Amniotic stem cell (primary cell): Measurements from ENCODE around the gene PLEKHA1.

Experiments
- DNase-seq: peaks from one replicate; lab custom pipeline; 2025; lab: John Stamatoyannopoulos, UW

The PLEKHA1 gene

DNA sequence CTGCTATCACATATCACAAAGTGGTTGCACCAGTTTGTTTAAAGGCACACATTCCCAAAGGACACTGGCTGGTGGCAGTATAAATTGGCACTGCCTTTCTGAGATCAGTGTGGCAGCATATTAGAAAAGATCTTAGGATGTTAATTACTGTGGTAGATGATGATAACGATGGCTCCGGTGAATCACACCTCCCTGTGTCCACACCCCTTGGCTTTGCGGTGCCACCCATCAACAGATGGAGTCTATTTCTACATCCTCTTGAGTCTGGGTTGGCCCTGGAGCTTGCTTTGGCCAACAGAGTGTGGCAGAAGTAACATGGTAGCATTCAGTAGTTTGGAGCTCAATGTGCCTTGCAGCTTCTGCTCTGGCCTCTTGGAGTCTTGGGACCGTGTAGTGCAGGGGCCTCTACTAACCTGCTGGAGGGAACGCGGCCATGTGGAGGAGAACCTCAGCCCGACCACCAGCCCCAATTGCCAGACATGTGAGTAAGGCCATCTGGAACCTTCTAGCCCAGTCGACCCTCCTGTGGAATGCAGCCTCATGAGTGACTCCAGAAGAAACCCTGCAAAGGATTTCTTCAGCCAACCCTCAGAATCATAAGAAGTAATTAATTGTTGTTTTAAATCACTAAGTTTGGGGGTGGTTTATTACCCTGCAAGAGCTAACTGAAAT lies 27.2 kb upstream of the PLEKHA1 start:
- DNase-seq = no peak

DNA sequence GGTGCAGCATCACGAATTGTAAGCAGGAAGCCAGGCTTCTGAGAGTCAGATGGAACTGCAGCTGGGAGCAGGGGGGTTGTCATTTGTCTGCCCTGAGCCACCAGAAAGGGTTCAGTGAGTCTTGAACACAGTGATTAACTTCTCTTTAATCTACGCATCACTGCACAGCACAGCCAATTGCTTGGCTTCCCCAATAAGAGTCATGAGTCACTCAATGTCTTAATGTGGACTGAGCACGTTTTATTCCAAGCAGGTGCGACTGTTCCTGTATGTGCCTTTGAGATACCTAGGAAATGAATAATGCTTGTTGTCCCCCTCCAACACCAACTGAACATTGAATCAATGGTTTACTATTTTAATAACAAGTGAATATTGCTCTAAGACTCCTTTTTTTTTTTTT lies 26.0 kb upstream of the PLEKHA1 start:
- no peak for DNase-seq

DNA sequence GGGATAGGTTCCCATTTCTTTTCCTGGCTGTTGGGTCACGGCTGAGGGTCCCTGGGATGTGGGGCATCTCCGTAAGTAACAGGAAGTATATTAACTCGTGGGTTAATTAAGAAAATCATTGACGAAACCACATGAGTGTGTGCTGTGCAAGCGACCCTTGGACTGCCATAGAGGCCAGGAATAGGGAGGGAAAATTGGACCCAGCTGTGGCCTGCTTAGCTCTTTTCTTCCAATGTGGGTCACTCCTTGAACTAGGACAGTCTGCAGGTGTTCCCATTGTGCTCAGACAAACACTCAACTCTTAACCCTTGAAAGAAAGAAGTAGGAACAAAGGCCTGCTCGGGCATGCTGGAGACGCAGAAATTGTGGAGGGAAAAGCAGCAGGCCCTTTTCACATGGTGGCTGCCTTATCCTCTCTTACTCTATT lies 25.6 kb upstream of the PLEKHA1 start:
- DNase-seq = no peak

DNA sequence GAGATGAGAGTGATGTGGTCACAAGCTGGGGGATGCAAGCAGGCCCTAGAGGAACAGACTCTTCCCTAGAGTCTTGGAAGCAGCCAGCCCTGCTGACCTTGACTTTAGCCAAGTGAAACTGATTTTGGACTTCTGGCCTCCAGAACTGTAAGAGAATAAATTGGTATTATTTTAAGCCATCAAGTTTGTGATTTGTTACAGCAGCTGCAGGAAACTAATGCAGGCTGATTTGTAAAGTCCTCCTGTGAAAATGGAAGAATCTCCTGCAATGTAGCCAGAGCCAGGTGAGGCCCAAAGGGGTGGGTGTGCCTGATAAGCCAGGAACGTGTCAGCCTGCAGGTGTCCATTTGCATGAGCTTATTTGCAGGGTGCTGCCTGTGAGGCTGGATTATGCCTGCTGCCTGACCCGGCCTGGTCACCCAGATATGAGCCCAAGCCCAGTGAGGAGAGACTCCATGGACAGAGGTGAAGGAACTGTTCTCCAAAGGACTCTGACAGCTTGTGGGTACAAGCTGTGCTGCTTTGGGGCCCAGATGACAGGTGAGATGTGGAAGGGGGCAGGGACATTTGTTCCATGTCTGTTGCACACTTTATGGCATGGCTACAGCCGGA lies 24.6 kb upstream of the PLEKHA1 start:
- no peak for DNase-seq

DNA sequence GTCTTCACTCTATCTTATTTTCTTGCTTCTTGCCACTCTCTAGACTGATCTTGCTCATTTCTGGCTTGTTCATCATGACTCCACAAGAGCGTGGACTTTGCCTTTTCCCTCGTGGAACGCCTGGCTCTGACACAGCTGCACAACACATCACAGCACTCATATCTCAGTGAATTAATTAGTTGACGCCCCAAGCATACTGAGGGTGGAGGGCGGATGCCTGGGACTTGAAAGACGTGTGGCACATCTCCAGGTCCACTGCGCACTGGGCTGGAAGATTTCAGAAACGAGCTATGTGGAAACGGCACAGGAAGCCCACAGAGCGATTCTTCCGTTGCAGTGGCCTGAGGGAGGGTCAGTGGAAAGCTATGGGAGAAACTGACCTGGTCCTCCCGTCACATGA lies 23.6 kb upstream of the PLEKHA1 start:
- no peak for DNase-seq

DNA sequence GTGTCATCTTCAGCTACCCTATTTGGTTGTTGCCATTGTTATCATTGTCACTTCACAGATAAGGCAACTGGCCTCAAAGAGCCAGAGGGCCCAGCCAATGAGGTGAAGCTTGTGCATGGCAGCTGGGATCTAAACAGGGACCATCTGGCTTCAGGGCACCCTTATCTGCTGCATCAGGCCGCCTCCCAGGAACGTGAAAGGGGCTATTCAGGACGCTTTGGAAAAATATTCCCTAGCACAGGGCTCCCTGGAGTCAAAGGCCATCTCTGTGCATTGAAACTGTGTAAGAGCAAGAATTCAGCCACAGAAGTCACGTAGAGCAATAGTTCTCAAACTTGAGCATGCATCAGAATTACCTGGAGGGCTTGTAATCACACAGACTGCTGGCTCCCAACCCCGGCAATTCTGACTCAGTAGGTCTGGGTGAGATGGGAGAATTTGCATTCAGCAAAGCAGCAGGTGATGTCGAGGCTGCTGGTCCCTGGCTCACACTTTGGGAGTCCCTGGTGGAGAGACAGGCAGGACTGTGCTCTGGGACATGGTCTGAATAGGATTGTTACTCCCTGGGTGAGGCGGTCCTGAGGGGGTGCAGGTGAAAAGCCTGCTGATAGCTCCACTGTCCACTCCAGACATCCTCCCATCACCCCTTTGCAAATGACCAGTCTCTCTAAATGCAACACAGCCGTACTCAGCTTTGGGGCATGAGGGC lies 21.5 kb upstream of the PLEKHA1 start:
- no peak for DNase-seq

DNA sequence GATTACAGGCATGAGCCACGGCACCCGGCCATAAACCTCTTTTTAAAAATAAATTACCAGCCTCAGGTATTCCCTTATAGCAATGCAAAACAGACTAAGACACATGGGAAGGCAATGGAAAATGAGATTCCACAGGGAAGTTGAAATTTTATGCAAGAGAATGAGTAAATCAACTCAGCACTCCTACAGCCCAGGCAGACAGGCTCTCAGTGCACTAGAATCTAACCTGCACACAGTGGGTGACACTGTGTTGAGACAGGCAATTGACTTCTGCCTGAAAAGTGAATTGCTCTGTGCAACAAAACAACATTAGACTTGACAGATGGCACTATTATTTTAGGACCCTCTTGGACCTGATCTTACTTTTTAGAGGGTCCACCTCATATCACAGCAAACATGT lies 20.1 kb upstream of the PLEKHA1 start:
- DNase-seq = no peak

DNA sequence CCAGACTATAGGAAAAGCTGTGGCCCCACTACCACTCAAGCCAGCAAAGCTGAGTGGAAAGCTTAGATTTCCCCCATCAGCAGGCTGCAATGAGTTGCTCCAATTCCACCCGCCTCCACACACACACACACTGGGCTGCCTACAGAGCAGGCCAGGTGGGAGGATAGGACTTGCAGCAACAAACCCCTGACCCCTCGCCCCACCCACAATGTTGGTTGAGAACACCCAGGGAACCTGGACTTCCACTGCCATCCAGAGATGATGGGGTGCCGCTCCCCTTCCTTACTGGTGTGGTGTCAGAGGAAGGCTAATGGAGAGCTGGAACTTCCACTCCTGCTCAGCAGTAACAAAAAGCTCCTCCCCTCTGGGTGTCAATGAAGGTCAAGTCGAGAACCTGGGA lies 16.8 kb upstream of the PLEKHA1 start:
- no peak for DNase-seq

DNA sequence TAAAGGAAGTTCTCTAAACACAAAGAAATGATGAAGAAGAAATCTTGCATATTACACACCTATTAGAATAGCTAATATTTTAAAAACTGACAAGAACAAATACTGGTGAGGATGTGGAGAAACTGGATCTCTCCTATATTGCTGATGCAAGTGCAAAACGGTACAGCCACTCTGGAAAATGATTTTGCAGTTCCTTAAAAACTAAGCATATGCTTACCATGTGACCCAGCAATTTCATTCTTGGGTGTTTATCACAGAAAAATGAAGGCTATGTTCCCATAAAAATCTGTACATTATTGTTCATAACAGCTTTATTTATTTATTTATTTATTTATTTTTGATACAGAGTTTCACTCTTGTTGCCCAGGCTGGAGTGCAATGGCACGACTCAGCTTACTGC lies 14.9 kb upstream of the PLEKHA1 start:
- DNase-seq = no peak

DNA sequence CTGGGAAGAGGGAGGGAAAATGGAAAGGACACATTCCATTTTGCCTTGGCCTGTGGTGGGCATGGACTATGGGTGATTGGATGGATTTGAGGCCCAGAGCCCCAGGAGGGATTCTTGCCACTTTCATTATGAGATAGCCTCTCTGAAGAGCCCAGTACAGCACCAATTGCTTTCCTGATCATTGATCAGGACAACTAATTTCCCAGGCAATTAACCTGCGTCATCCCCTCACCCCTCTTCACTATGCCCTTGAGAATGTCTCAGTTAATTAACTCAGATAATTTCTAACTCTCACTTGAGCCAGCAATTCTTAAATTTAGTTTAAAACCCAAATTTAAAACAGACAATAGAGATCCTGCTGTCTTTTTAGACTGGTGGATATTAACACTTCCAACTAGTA lies 13.5 kb upstream of the PLEKHA1 start:
- DNase-seq = no peak

DNA sequence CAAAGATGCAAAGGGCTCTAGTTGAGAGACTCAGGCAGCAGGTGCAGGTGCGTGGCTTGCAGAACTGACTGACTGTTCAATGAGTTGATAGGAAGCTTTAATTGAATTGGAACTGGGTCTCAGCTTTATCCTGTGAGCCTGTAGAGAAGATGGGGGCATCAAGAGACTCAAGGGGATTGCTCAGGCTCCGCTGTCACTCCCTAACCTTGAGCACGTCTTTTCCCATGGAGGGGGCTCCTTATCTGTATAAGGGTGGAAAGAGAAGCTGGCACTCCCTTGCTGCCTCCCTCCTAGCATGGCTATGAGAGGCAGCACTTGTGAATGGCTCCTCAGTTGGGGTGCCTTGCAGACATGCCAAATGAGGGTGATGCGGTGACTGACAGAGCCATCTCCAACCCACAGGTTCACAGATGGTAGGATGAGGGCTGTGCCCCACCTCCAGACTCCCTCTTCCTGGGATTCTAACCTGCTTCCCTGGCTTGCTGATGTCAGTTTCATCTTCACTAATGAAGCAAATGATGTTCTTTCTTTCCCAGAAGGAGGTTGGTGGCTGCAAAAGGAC lies 12.4 kb upstream of the PLEKHA1 start:
- no peak for DNase-seq

DNA sequence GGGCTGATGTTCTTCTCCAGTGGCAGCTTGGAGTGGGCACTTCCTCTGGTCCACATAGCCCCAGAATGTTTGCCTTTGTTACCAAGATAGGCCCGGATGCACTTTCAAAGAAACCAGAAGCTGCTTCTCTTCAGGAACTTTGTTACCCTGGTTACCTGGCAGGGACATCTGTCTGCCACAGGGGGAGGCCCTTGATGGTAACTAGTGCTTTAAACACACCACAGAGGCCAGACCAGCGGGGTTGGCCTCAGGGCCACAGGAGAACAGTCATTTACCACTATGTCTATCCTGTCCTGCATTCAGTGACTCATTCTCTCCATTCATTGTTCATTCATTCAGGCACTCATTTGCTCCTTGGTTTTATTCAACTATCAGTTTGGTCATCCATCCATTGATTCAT lies 11.9 kb upstream of the PLEKHA1 start:
- no peak for DNase-seq

DNA sequence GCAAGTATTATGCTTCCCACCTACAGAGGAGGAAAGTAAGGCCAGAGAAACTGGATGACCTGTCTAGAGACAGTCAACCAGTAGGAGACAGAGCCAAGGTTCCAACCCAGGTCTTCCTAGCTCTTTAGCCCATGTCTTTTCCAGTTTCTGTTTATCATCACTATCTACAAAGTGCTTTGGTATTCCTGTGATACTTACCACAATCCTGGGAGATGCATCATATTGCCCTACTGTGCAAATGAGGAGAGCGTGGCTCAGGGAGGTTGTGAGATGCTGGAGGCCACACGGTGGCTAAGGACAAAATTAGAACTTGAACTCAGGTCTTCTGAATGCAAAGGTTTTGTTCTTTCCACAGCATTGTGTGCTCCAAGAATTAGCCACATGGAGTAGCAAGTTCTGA lies 11.2 kb upstream of the PLEKHA1 start:
- no peak for DNase-seq

DNA sequence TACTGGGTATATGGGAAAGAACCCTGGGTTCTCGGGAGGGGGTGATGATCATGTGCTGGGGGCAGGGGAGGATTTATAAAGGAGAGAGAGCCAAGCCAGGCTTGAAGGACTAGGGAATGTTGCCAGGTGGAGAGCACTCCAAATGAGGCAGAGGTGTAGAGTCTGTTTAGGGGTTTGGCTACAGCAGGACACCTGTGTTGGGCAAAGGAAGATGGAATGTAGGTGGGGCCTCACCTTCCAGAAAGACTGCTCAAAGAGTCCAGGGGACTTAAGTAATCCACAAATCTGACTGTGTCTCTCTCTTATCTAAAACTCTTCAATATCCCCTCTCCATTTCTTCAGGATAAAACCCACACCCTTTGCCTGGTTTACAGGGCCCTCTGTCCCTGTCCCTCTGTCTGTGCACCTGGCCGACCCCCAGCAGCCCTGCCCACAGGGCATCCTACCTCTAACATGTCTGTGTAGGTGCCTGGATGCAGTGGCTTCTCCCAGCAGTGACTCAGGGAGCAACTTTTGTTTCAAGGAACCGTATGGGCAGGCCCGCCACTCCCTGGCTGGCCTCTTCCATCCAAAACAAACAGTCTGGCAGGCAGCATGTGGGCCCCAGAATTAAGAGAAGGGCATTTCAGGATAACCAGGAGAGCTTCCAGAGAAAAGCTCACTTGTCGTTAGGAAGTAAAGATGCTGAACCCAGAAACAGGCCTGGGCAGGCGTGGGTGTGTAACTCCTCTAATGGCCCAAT lies 10.6 kb upstream of the PLEKHA1 start:
- DNase-seq = no peak

DNA sequence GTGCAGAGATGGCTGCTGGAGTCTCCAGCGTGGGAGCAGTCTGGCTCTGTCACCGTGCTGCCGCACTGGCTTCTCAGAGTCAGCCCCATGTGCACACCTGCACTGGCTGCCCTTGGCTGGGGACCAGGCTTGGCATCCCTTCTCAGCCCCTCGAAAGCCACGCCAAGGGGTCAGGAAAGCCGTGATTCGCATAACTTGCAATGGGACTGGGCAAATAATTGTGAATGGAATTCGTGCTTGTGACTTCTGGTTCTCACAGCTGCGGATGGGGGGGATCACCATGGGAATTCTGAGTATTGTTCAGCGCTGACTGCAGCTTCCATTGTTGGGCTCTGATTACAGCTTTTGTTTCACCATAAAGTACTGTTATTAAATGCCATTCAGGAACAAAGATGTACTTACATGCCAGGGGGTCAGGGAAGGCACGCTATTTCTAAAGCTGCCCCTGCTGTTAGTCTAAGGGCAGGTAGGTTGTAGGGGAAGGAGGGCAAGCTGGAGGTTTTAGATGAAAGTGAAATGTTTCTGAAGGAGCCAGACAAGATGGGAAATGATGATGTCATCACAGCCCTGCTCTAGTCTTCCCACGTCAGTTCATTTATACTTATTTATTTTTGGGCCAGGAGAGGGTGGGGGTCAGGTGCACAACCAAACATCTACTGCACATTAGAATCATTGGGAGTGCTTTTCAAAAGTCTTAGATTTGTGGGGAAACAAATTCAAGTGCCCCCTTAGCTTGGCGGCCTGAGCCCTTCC lies 5.8 kb upstream of the PLEKHA1 start:
- DNase-seq = no peak

DNA sequence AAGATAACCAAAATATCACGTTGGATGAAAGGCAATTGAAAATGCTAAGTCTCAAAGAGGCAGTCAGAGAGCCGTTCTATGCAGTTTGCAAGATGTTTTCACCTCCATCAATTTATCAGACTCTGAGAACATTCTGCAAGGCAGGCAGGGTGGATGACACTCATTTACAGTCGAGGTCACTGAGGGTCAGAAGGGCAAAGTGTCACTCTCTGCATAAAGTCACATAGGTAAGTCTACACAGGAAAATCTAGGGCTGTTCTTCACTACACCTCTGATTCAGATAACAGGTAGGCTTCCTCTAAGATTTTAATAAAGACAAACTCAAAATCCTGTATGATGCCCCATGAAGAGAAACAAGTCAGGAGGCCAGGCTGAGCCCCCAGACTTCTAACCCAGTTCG lies 1.4 kb upstream of the PLEKHA1 start:
- no peak for DNase-seq

DNA sequence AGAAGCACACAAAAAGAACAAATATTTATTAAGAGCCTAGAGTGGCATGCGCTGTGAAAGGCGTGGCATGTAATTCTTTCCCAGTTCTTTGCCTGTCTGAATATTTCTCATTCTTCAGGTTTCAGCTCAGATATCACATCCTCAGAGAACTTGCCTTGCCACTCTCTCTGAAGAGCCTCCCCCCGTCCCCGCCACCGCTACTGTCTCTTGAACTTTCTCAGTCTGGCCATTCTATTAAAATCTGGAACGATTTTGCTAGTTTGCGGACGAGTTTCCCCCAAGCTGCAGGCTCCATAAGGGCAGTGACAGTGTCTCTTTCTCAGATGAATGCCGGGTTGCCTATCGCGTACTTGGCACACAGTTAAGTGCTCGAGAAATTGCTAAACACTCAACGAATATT lies 787 bp upstream of the PLEKHA1 start:
- peak; percentile 1 for DNase-seq

DNA sequence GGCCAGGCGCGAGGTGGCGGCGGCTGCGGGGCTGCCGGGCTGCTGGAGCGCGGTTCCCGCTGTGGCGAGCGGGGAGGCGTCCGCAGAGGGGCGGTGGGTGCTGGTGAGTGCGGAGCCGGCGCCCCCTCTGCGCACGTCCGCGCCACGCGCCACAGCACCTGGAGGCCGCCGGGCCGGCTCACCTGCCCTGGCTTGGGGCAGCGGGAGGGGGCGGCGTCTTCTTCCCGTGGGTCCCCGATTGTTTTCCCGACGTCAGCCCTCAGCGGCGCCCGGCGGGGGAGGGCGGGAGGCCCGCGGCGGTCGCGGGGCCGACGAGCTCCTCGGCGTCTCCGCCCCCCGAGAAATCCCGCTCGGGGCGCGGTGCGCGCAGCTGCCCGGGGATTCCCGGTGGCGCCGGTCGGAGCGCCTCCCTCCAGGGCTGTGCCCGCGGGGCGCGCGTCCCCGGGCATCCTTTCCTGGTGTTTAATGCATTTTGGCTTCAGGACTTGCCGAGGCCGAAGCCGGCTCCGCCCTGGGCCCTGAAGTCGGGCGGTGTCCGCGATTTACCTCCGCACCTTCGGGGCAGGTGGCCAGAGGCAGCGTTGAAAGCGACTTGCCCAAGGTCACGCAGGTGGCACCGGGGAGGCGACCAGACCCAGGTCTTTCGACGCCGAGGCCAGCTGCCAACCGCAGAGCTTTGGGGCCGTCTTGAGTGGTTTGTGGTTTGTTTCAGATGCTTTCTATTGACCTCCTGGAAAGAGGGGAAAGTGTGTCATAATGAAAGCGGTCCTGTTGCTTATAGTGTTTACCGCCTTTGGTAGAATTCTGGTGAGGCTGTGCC lies 561 bp downstream of the PLEKHA1 start:
- peak; percentile 7 for DNase-seq

DNA sequence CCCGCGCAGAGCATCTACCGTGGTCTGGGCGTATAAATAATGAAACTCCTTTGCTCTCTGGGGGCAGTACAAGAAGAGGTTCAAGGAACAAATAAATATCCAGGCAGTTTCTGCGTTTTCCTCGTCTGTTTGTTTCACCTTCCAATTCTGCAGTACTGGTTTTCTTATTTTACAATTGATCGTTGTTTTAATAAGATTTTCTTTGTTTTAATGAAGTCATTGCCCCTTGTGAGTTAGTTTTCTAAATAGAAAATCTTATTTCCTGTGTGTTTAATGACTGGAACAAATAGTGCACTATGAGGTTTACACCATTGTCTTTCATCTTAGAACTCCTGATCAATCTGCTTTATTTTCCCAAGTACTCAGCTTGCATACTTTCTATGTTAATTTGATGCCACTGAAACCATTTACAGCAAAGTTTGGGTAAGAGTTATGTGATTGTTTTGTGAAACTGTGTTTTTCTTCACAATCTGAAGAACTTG lies 1.2 kb downstream of the PLEKHA1 start:
- no peak for DNase-seq

DNA sequence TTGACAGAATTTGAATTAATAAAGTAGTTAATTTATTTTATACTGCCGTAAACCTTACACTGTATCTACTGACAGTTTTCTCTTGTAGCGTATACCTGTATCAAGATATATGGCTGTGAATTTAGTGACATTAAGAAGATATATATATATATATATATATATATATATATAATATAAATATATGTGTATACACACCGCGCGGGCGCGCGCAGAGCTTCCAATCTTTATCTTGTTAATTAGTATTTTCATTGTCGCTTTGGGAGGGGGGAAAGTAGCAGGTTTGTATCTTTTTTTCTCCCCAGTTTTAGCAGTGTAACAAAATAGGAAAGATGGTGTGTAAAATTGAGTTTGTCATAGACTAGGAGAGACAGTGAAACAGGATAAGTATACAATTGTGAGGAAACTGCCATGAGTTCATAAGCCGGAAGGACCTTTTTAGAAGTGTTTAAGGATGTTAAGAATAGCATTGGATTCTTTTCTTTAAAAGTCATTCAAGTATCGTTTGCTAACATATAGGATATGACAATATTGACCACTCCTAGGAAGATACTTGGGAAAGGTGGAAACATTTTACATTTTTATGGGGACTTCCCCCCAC lies 2.0 kb downstream of the PLEKHA1 start:
- DNase-seq = no peak
